BLaER1 (cell line): ENCODE data around the gene TCF25.

Experiments
- H3K27ac ChIP-seq: shearing (Covaris generic); formaldehyde crosslinking; 2 replicates; pipeline ENCODE4 v1.8.1; 2022
- H3K27me3 ChIP-seq: shearing (Covaris generic); formaldehyde crosslinking; 2 replicates; pipeline ENCODE4 v1.8.1; 2022
- H3K36me3 ChIP-seq: shearing (Covaris generic); formaldehyde crosslinking; 2 replicates; pipeline ENCODE4 v1.8.1; 2022
- H3K4me1 ChIP-seq: shearing (Covaris generic); formaldehyde crosslinking; 2 replicates; pipeline ENCODE4 v1.8.1; 2022
- H3K4me2 ChIP-seq: shearing (Covaris generic); formaldehyde crosslinking; 2 replicates; pipeline ENCODE4 v1.8.1; 2022
- H3K4me3 ChIP-seq: shearing (Covaris generic); formaldehyde crosslinking; 2 replicates; pipeline ENCODE4 v1.8.1; 2022
- H3K9ac ChIP-seq: shearing (Covaris generic); formaldehyde crosslinking; 2 replicates; pipeline ENCODE4 v1.8.1; 2022
- H3K9me3 ChIP-seq: shearing (Covaris generic); formaldehyde crosslinking; 2 replicates; pipeline ENCODE4 v1.8.1; 2022
- H4K20me1 ChIP-seq: shearing (Covaris generic); formaldehyde crosslinking; 2 replicates; pipeline ENCODE4 v1.8.1; 2022
- Cebpa-rat ChIP-seq: shearing (Covaris generic); IDR thresholded peaks from 2 replicates; pipeline ENCODE4 v1.8.1; 2022

Gene TCF25

GRCh38 chr16:89918453-89919347 is 45.3 kb downstream of the TCF25 start, which contains the start of gene MC1R:
Gene MC1R (plus strand): TSS chr16:89918862. CDS start chr16:89919259, 397 bp downstream.
- Histone ChIP-seq H3K4me2 (peak within 1 kb of the TSS; percentile 100), H3K4me3 (peak within 1 kb of the TSS; percentile 66), H3K9ac (peak within 1 kb of the TSS; percentile 79), H4K20me1 (peaks cover 16% of the 10 kb centered on the region; the same call in 1 of the 2 replicates), H3K27ac (peak within 1 kb of the TSS; percentile 83), H3K27me3 (no peaks in the 10 kb centered on the region), H3K4me1 (peaks cover 74% of the 10 kb centered on the region), H3K36me3 (peaks cover 2% of the 10 kb centered on the region; the same call in 1 of the 2 replicates), H3K9me3 (no peaks in the 10 kb centered on the region)
- no peak for TF ChIP-seq Cebpa-rat

- Histone ChIP-seq H3K27ac (no peak overlapping the region; the same call in 1 of the 2 replicates), H3K36me3 (no peaks in the 10 kb centered on the region), H3K27me3 (no peaks in the 10 kb centered on the region), H3K4me3 (no peak overlapping the region), H3K4me2 (peak overlapping the region; percentile 100), H3K4me1 (peaks cover 84% of the 10 kb centered on the region), H3K9ac (0 out of 2 replicates have a peak overlapping the region, but pooled peaks have one; percentile 79), H3K9me3 (no peaks in the 10 kb centered on the region), H4K20me1 (peaks cover 27% of the 10 kb centered on the region)
- TF ChIP-seq Cebpa-rat, result no peak
These were observed 46.4 kb downstream of the TCF25 start for GRCh38 chr16:89919535-89920406.

GRCh38 chr16:89920723-89921122 is 47.3 kb downstream of the TCF25 start:
- no peak for TF ChIP-seq Cebpa-rat
- peak overlapping the region; percentile 87; the same call in 1 of the 2 replicates for H3K9ac ChIP-seq
- no peaks in the 10 kb centered on the region for H3K27me3 ChIP-seq
- H3K4me2 ChIP-seq, result peak overlapping the region; percentile 100
- H3K4me1 ChIP-seq, result peaks cover 84% of the 10 kb centered on the region
- no peaks in the 10 kb centered on the region for H3K9me3 ChIP-seq
- peak overlapping the region; percentile 86; the same call in 1 of the 2 replicates for H3K4me3 ChIP-seq
- no peaks in the 10 kb centered on the region for H3K36me3 ChIP-seq
- H3K27ac ChIP-seq, result 0 out of 2 replicates have a peak overlapping the region, but pooled peaks have one; percentile 84
- peaks cover 37% of the 10 kb centered on the region for H4K20me1 ChIP-seq

GRCh38 chr16:89921131-89921701 is 47.8 kb downstream of the TCF25 start:
- Histone ChIP-seq H3K4me3 (peak overlapping the region; percentile 86), H3K27me3 (no peaks in the 10 kb centered on the region), H3K36me3 (no peaks in the 10 kb centered on the region), H4K20me1 (peaks cover 41% of the 10 kb centered on the region), H3K4me1 (peaks cover 81% of the 10 kb centered on the region), H3K4me2 (peak overlapping the region; percentile 100), H3K9me3 (no peaks in the 10 kb centered on the region), H3K27ac (peak overlapping the region; percentile 84; the same call in 1 of the 2 replicates), H3K9ac (peak overlapping the region; percentile 87)
- TF ChIP-seq Cebpa-rat, result no peak

GRCh38 chr16:89921702-89922476 is 48.5 kb downstream of the TCF25 start:
- H3K4me2 ChIP-seq, result peak overlapping the region; percentile 100
- peak overlapping the region; percentile 86 for H3K4me3 ChIP-seq
- H3K4me1 ChIP-seq, result peaks cover 80% of the 10 kb centered on the region

GRCh38 chr16:89922477-89922883 is 49.1 kb downstream of the TCF25 start:
- Histone ChIP-seq H3K9ac (peak overlapping the region; percentile 87), H3K27me3 (no peaks in the 10 kb centered on the region)
- no peak for TF ChIP-seq Cebpa-rat

More at GRCh38 chr16:89921702-89922476, 48.5 kb downstream of the TCF25 start:
- Histone ChIP-seq H3K27ac (peak overlapping the region; percentile 84), H4K20me1 (peaks cover 48% of the 10 kb centered on the region), H3K9ac (peak overlapping the region; percentile 87), H3K36me3 (no peaks in the 10 kb centered on the region), H3K27me3 (no peaks in the 10 kb centered on the region), H3K9me3 (no peaks in the 10 kb centered on the region)
- no peak for TF ChIP-seq Cebpa-rat

GRCh38 chr16:89922884-89923639 is 49.7 kb downstream of the TCF25 start, which contains the start of gene TUBB3:
Gene TUBB3 (plus strand): TSS chr16:89923342. CDS start chr16:89923402, 60 bp downstream.
- Histone ChIP-seq H3K4me2 (peak within 1 kb of the TSS; percentile 100), H3K27ac (peak within 1 kb of the TSS; percentile 84), H4K20me1 (peaks cover 60% of the 10 kb centered on the region), H3K9me3 (no peaks in the 10 kb centered on the region), H3K36me3 (peaks cover 6% of the 10 kb centered on the region; the same call in 1 of the 2 replicates), H3K4me3 (peak within 1 kb of the TSS; percentile 86), H3K4me1 (peaks cover 73% of the 10 kb centered on the region), H3K27me3 (no peaks in the 10 kb centered on the region), H3K9ac (peak within 1 kb of the TSS; percentile 87)
- no peak for TF ChIP-seq Cebpa-rat

More at GRCh38 chr16:89922477-89922883, 49.1 kb downstream of the TCF25 start:
- H3K36me3 ChIP-seq, result peaks cover under 1% of the 10 kb centered on the region; the same call in 1 of the 2 replicates
- H3K9me3 ChIP-seq, result no peaks in the 10 kb centered on the region
- peak overlapping the region; percentile 100 for H3K4me2 ChIP-seq
- peak overlapping the region; percentile 84 for H3K27ac ChIP-seq
- peaks cover 77% of the 10 kb centered on the region for H3K4me1 ChIP-seq
- H4K20me1 ChIP-seq, result peaks cover 54% of the 10 kb centered on the region
- H3K4me3 ChIP-seq, result peak overlapping the region; percentile 86
